ENCODE results near the gene SCAI. TPM values are rescaled to one million over a fixed set of nuclear protein-coding genes. Genes with fewer than 3 reads are reported as not detected.
"Not testable (repeated sequence)": the region's sequence is repeated elsewhere in the genome, so short reads cannot be mapped to it uniquely, and the experiment has no call there.

Gene SCAI
- total and polyA plus RNA-seq, 4 donors, result 1.4 to 39.9 (median 8.0) TPM

DNA sequence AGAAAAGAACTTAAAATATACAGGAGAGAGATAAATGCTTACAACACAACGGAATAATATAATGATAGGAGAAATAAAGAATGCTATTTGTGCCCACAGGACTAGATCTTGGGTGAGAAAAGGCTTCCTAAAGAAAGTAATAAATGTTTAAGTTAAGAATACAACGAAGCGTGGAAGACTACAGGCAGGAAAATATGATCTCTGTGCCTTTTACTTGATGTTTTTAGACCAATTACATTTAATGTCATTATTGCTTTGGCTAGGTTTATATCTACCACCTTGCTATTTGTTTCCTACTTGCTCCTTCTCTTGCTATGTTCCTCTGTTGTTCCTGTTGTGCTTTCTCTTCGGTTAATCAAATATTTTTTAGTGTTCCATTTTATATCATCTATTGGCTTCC is 122.3 kb downstream of the SCAI start:
- H3K36me3 ChIP-seq (ENCODE audit: control insufficient read depth in 4 of 4, insufficient read depth in 4 of 4, low read length in 4 of 4), result peaks cover 4 to 10% (median 6%) of the 10 kb centered on the region in 4 donors

DNA sequence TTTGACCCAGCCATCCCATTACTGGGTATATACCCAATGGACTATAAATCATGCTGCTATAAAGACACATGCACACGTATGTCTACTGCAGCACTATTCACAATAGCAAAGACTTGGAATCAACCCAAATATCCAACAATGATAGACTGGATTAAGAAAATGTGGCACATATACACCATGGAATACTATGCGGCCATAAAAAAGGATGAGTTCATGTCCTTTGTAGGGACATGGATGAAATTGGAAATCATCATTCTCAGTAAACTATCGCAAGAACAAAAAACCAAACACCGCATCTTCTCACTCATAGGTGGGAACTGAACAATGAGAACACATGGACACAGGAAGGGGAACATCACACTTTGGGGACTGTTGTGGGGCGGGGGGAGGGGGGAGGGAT is 127.7 kb downstream of the SCAI start:
- not testable (repeated sequence) for H3K4me3 ChIP-seq; H3K4me1 ChIP-seq (ENCODE audit: control insufficient read depth in 5 of 5, insufficient read depth in 5 of 5, low read length in 5 of 5); H3K9me3 ChIP-seq (ENCODE audit: control insufficient read depth in 4 of 4, insufficient read depth in 3 of 4, low read length in 3 of 4); ATAC-seq (ENCODE audit: insufficient read depth, low FRiP score); H3K36me3 ChIP-seq (ENCODE audit: control insufficient read depth in 4 of 4, insufficient read depth in 4 of 4, low read length in 4 of 4); H3K27me3 ChIP-seq (ENCODE audit: control insufficient read depth in 3 of 3, insufficient read depth in 3 of 3, low read length in 2 of 3); H3K9ac ChIP-seq (ENCODE audit: insufficient read depth in 1 of 2, low read length in 2 of 2); DNase-seq; H3K27ac ChIP-seq (ENCODE audit: low read depth in 1 of 2, low read length in 1 of 2)
- 78 to 97% methylated on average over 3 to 4 of the region's 5 CpGs for WGBS, 2 donors

More for the DNA sequence above, 122.3 kb downstream of the SCAI start:
- DNase-seq (no peak), ATAC-seq (ENCODE audit: insufficient read depth, low FRiP score) (no peak)
- Histone ChIP-seq H3K9ac (ENCODE audit: insufficient read depth in 1 of 2, low read length in 2 of 2) (no peak overlapping the region), H3K27ac (ENCODE audit: low read depth in 1 of 2, low read length in 1 of 2) (no peak overlapping the region), H3K4me3 (no peak overlapping the region), H3K27me3 (ENCODE audit: control insufficient read depth in 3 of 3, insufficient read depth in 3 of 3, low read length in 2 of 3) (no peaks in the 10 kb centered on the region), H3K4me1 (ENCODE audit: control insufficient read depth in 5 of 5, insufficient read depth in 5 of 5, low read length in 5 of 5) (no peaks in the 10 kb centered on the region), H3K9me3 (ENCODE audit: control insufficient read depth in 4 of 4, insufficient read depth in 3 of 4, low read length in 3 of 4) (no peaks in the 10 kb centered on the region)
- WGBS, 2 donors, result 97 to 98% methylated on average over 4 of the region's 4 CpGs
- TF ChIP-seq, protein P1, sequence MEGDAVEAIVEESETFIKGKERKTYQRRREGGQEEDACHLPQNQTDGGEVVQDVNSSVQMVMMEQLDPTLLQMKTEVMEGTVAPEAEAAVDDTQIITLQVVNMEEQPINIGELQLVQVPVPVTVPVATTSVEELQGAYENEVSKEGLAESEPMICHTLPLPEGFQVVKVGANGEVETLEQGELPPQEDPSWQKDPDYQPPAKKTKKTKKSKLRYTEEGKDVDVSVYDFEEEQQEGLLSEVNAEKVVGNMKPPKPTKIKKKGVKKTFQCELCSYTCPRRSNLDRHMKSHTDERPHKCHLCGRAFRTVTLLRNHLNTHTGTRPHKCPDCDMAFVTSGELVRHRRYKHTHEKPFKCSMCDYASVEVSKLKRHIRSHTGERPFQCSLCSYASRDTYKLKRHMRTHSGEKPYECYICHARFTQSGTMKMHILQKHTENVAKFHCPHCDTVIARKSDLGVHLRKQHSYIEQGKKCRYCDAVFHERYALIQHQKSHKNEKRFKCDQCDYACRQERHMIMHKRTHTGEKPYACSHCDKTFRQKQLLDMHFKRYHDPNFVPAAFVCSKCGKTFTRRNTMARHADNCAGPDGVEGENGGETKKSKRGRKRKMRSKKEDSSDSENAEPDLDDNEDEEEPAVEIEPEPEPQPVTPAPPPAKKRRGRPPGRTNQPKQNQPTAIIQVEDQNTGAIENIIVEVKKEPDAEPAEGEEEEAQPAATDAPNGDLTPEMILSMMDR (IDR thresholded peaks at IDR 0.05; ENCODE audit: control extremely low read depth, extremely low read depth), result no peak

DNA sequence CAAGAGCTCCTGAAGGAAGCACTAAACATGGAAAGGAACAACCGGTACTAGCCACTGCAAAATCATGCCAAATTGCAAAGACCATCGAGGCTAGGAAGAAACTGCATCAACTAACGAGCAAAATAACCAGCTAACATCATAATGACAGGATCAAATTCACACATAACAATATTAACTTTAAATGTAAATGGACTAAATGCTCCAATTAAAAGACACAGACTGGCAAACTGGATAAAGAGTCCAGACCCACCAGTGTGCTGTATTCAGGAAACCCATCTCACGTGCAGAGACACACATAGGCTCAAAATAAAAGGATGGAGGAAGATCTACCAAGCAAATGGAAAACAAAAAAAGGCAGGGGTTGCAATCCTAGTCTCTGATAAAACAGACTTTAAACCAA is 131.3 kb downstream of the SCAI start:
- not testable (repeated sequence) for H3K9ac ChIP-seq (ENCODE audit: insufficient read depth in 1 of 2, low read length in 2 of 2); H3K4me1 ChIP-seq (ENCODE audit: control insufficient read depth in 5 of 5, insufficient read depth in 5 of 5, low read length in 5 of 5); DNase-seq; H3K27ac ChIP-seq (ENCODE audit: low read depth in 1 of 2, low read length in 1 of 2); H3K27me3 ChIP-seq (ENCODE audit: control insufficient read depth in 3 of 3, insufficient read depth in 3 of 3, low read length in 2 of 3); H3K9me3 ChIP-seq (ENCODE audit: control insufficient read depth in 4 of 4, insufficient read depth in 3 of 4, low read length in 3 of 4); ATAC-seq (ENCODE audit: insufficient read depth, low FRiP score); H3K36me3 ChIP-seq (ENCODE audit: control insufficient read depth in 4 of 4, insufficient read depth in 4 of 4, low read length in 4 of 4); H3K4me3 ChIP-seq
- 92 to 98% methylated on average over 2 to 4 of the region's 4 CpGs for WGBS, 2 donors

DNA sequence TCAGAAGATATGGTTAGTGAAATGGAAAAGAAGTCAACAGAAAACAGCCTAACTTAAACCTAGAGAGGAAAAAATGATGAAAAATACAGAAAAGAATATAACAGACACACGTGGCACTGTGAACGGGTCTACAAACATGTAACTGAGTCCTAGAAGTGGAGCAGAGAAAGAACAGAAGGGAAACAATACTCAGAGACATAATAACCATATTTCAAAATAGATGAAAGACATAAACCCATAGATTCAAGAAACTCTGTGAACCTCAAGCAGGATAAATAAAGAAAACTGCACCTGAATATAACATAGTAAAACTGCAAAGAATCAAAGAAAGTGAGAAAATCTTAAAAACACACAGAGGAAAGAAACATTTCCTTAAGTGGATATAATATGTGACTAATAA is 134.7 kb downstream of the SCAI start:
- ATAC-seq (ENCODE audit: insufficient read depth, low FRiP score) (no peak), DNase-seq (no peak)
- TF ChIP-seq, protein P1 (IDR thresholded peaks at IDR 0.05; ENCODE audit: control extremely low read depth, extremely low read depth), result no peak
- H3K9ac ChIP-seq (ENCODE audit: insufficient read depth in 1 of 2, low read length in 2 of 2), result no peak overlapping the region
- H3K4me3 ChIP-seq, result no peak overlapping the region
- peaks cover 0 to 3% (median 2%) of the 10 kb centered on the region in 4 donors for H3K36me3 ChIP-seq (ENCODE audit: control insufficient read depth in 4 of 4, insufficient read depth in 4 of 4, low read length in 4 of 4)
- no peaks in the 10 kb centered on the region for H3K9me3 ChIP-seq (ENCODE audit: control insufficient read depth in 4 of 4, insufficient read depth in 3 of 4, low read length in 3 of 4)
- H3K27ac ChIP-seq (ENCODE audit: low read depth in 1 of 2, low read length in 1 of 2), result no peak overlapping the region
- 96 to 100% methylated on average over 2 of the region's 2 CpGs for WGBS, 2 donors
- H3K4me1 ChIP-seq (ENCODE audit: control insufficient read depth in 5 of 5, insufficient read depth in 5 of 5, low read length in 5 of 5), result no peaks in the 10 kb centered on the region
- no peaks in the 10 kb centered on the region for H3K27me3 ChIP-seq (ENCODE audit: control insufficient read depth in 3 of 3, insufficient read depth in 3 of 3, low read length in 2 of 3)

DNA sequence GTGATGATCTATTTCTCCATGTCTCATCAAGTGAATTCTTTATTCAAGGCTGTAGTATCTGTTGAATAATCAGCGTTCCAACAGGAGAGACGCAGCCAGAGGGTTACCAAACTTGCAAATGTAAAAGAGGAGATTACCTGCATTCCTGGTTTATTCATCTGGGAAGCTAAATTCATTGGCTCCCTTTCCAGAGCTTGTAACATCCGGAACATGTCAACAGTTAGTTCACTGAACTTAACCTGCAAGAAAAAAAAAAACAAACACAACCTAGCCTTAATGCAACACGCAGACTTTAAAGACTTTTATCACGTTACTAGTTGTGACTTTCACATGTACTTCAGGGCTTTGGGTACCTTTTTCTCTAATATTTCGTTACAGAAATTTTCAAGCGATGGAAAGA is 140.0 kb downstream of the SCAI start:
- Histone ChIP-seq H3K4me3 (no peak overlapping the region), H3K27ac (ENCODE audit: low read depth in 1 of 2, low read length in 1 of 2) (no peak overlapping the region), H3K9ac (ENCODE audit: insufficient read depth in 1 of 2, low read length in 2 of 2) (no peak overlapping the region), H3K4me1 (ENCODE audit: control insufficient read depth in 5 of 5, insufficient read depth in 5 of 5, low read length in 5 of 5) (no peaks in the 10 kb centered on the region), H3K36me3 (ENCODE audit: control insufficient read depth in 4 of 4, insufficient read depth in 4 of 4, low read length in 4 of 4) (peaks cover 0 to 8% (median 5%) of the 10 kb centered on the region in 4 donors), H3K27me3 (ENCODE audit: control insufficient read depth in 3 of 3, insufficient read depth in 3 of 3, low read length in 2 of 3) (no peaks in the 10 kb centered on the region), H3K9me3 (ENCODE audit: control insufficient read depth in 4 of 4, insufficient read depth in 3 of 4, low read length in 3 of 4) (no peaks in the 10 kb centered on the region)
- ATAC-seq (ENCODE audit: insufficient read depth, low FRiP score), result no peak
- TF ChIP-seq, protein P1 (IDR thresholded peaks at IDR 0.05; ENCODE audit: control extremely low read depth, extremely low read depth), result no peak
- no peak for DNase-seq
- WGBS, 2 donors, result 96 to 97% methylated on average over 7 of the region's 7 CpGs
